K562 (cell line): Measurements from ENCODE around the gene APLP1. TPM values are rescaled to one million over a fixed set of nuclear protein-coding genes. Genes with fewer than 3 reads are reported as not detected.
A peak's percentile ranks its signal among the peaks of the same experiment; 100 is the strongest.

Source experiments
- CBX2 ChIP-seq: fragments of 200-600 bp; sonication (generic); IDR thresholded peaks from one replicate; pipeline ENCODE4 v1.6.1; 2012; ENCODE audit warnings: mild to moderate bottlenecking, low read length, inconsistent platforms; ENCODE audit not compliant: insufficient read depth, poor library complexity, severe bottlenecking
- CBX3 ChIP-seq, 2 experiments: IDR thresholded peaks; 1 replicate in 1 of 2; 2 replicates in 1 of 2; pipeline ENCODE4 v1.6.1; 2012; ENCODE audit warnings: inconsistent platforms in 2 of 2, low read length in 2 of 2, borderline replicate concordance in 1 of 2, control low read depth in 1 of 2
- DIDO1 ChIP-seq: fragments of 450-650 bp; IDR thresholded peaks from 2 replicates; pipeline ENCODE4 v1.6.1; 2016; ENCODE audit warnings: low read depth, missing biosample characterization, missing genetic modification characterization
- DPF2 ChIP-seq: fragments of 450-650 bp; IDR thresholded peaks from 2 replicates; pipeline ENCODE4 v1.6.1; 2016
- EZH2 ChIP-seq: IDR thresholded peaks from 2 replicates; pipeline ENCODE4 v1.6.1; 2012; ENCODE audit warnings: low read depth, mild to moderate bottlenecking, inconsistent platforms, low read length, borderline replicate concordance
- FOXJ3 ChIP-seq: sonication (generic); formaldehyde crosslinking; IDR thresholded peaks from 2 replicates; pipeline ENCODE4 v1.4.0; 2020; ENCODE audit warnings: mild to moderate bottlenecking, missing genetic modification reagents
- MBD2 ChIP-seq: sonication (generic); IDR thresholded peaks from 2 replicates; pipeline ENCODE4 v1.6.1; 2016; ENCODE audit warnings: low read depth, borderline replicate concordance
- MECOM ChIP-seq: fragments of 250-450 bp; sonication (Bioruptor Pico); IDR thresholded peaks from 2 replicates; pipeline ENCODE4 v1.8.0; 2022; ENCODE audit warnings: inconsistent platforms
- NEUROD1 ChIP-seq: fragments of 150-350 bp; IDR thresholded peaks from 2 replicates; pipeline ENCODE4 v1.6.1; 2014; ENCODE audit warnings: borderline replicate concordance, low read length, low read depth; ENCODE audit not compliant: partially characterized antibody
- PREB ChIP-seq: sonication (generic); formaldehyde crosslinking; IDR thresholded peaks from 2 replicates; pipeline ENCODE4 v1.8.1; 2023; ENCODE audit warnings: mild to moderate bottlenecking, missing genetic modification reagents
- SIX5 ChIP-seq, 2 experiments: IDR thresholded peaks; 2 replicates each; pipeline ENCODE4 v1.6.1; 2011; ENCODE audit warnings: low read length in 2 of 2, borderline replicate concordance in 1 of 2, low read depth in 1 of 2, mild to moderate bottlenecking in 1 of 2, moderate library complexity in 1 of 2; ENCODE audit not compliant: insufficient read depth in 1 of 2
- SMAD4 ChIP-seq: fragments of 250-450 bp; sonication (Bioruptor Pico); conservative IDR thresholded peaks from 2 replicates; pipeline ENCODE4 v1.8.0; 2021; ENCODE audit warnings: inconsistent platforms, mild to moderate bottlenecking, moderate library complexity
- SMARCA4 ChIP-seq: fragments of 450-650 bp; IDR thresholded peaks from 2 replicates; pipeline ENCODE4 v1.6.1; 2016
- SP1 ChIP-seq: sonication (generic); formaldehyde crosslinking; IDR thresholded peaks from 2 replicates; pipeline ENCODE4 v1.8.1; 2022; ENCODE audit warnings: mild to moderate bottlenecking, missing genetic modification reagents
- STAG1 ChIP-seq: sonication (generic); formaldehyde crosslinking; IDR thresholded peaks from 2 replicates; pipeline ENCODE4 v1.5.0; 2020; ENCODE audit warnings: missing genetic modification reagents, borderline replicate concordance
- TSHZ1 ChIP-seq: fragments of 250-450 bp; sonication (Bioruptor Pico); IDR thresholded peaks from 2 replicates; pipeline ENCODE4 v1.4.0; 2020; ENCODE audit warnings: mild to moderate bottlenecking, moderate library complexity
- UBTF ChIP-seq, 2 experiments: IDR thresholded peaks; 2 replicates each; pipeline ENCODE4 v1.6.1; 2012; ENCODE audit warnings: improper control_type of control experiment in 2 of 2, low read depth in 2 of 2, low read length in 2 of 2, borderline replicate concordance in 1 of 2
- ZNF134 ChIP-seq: fragments of 250-450 bp; sonication (Bioruptor Pico); conservative IDR thresholded peaks from 2 replicates; pipeline ENCODE4 v1.4.0; 2020
- polyA plus RNA-seq, 8 experiments: library from polyadenylated mRNA; depleted of rRNA in 4 of 8; stranded (reverse) in 5 of 8; unstranded in 3 of 8; fragments of >200 nt; fragmentation: Nextera tagmentation in 2 of 8; fragmentation: Illumina TruSeq in 1 of 8; extraction: Ambion mirVana in 2 of 8; extraction: Trizol in 1 of 8; gene quantifications; 2 replicates each; pipeline versions ENCODE4 v1.2.1 to v1.2.3, GENCODE V29; 2011 to 2014; ENCODE audit warnings: inconsistent platforms in 1 of 8, missing spikeins in 1 of 8
- total RNA-seq, 7 experiments: library from RNA; depleted of rRNA in 6 of 7; stranded (reverse); fragments of >200 nt in 6 of 7; fragmentation: Illumina TruSeq in 2 of 7; extraction: Trizol in 2 of 7; gene quantifications; 2 replicates each; pipeline versions ENCODE4 v1.2.1 to v1.2.3, GENCODE V29; 2011 to 2021; ENCODE audit warnings: low replicate concordance in 1 of 7
- TF ChIP-seq, protein P1 (sequence below): fragments of 200-800 bp; sonication (Bioruptor generic); IDR thresholded peaks from 2 replicates; pipeline ENCODE4 v1.6.1; 2017; ENCODE audit warnings: missing genetic modification characterization, missing compliant biosample characterization

APLP1 gene
- total and polyA plus RNA-seq, 9 of the 15 experiments (the other 6 are each of a cell fraction or from before 2014, with no cell fraction given): 0.69 to 9.9 (median 4.7) TPM

GRCh38 chr19:35903550-35904179 lies 35.3 kb downstream of the APLP1 start (continued):
- TF ChIP-seq STAG1 (CRISPR knock-in tag) (no peak), UBTF (IDR thresholded peaks at IDR 0.05; ENCODE audit: borderline replicate concordance in 1 of 2, low read depth in 2 of 2, low read length in 2 of 2) (0 out of 4 replicates have a peak, but pooled peaks of 1 of the 2 experiments have one; percentile 31), NEUROD1 (peak; percentile 10), FOXJ3 (CRISPR knock-in tag) (no peak), SMAD4 (CRISPR knock-in tag) (no peak), ZNF134 (CRISPR knock-in tag) (no peak), SMARCA4 (no peak), MBD2 (no peak), SIX5 (IDR thresholded peaks at IDR 0.05; ENCODE audit: borderline replicate concordance in 1 of 2, insufficient read depth in 1 of 2, low read depth in 1 of 2, low read length in 2 of 2) (no peak), MECOM (no peak), SP1 (CRISPR knock-in tag) (peak; percentile 71), PREB (no peak), EZH2 (no peak), CBX2 (no peak), TSHZ1 (CRISPR knock-in tag) (no peak), CBX3 (IDR thresholded peaks at IDR 0.05; ENCODE audit: borderline replicate concordance in 1 of 2, low read length in 2 of 2) (no peak), DIDO1 (tag) (no peak), DPF2 (peak; percentile 36; the same call in 1 of the 2 replicates)
- TF ChIP-seq, protein P1, sequence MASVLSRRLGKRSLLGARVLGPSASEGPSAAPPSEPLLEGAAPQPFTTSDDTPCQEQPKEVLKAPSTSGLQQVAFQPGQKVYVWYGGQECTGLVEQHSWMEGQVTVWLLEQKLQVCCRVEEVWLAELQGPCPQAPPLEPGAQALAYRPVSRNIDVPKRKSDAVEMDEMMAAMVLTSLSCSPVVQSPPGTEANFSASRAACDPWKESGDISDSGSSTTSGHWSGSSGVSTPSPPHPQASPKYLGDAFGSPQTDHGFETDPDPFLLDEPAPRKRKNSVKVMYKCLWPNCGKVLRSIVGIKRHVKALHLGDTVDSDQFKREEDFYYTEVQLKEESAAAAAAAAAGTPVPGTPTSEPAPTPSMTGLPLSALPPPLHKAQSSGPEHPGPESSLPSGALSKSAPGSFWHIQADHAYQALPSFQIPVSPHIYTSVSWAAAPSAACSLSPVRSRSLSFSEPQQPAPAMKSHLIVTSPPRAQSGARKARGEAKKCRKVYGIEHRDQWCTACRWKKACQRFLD (CRISPR knock-in tag): no peak
